ENCODE measurements around the gene BATF. TPM values are rescaled to one million over a fixed set of nuclear protein-coding genes. Genes with fewer than 3 reads are reported as not detected.

Gene BATF
- total and polyA plus RNA-seq, 2 experiments from 2014 or later = 3.1 TPM; not detected in 1

DNA sequence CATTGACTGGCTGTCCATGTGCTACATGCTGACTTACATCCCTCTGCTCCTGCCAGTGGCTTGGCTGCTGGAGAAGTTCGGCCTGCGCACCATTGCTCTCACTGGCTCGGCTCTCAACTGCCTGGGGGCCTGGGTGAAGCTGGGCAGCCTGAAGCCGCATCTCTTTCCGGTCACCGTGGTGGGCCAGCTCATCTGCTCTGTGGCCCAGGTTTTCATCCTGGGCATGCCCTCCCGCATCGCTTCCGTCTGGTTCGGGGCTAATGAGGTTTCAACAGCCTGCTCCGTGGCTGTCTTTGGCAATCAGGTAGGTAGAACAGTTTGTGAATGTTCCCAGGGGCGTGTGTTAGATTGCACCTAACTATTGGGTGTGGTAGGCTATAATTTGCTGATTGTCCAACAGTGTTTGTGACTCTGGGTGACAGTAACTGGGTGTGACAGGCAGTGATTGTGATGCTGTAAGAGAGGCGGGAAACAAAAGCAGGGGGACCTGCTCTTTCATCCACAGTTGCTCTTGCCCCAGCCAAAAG is 57.1 kb downstream of the BATF start:
- WGBS (ENCODE audit: low lambda C conversion rate, missing lambda C conversion rate) = 93% methylated on average over 13 of the region's 13 CpGs
- no peak for TF ChIP-seq EZH2 (IDR thresholded peaks at IDR 0.05; ENCODE audit: borderline replicate concordance)
- no peak for TF ChIP-seq CTCF (IDR thresholded peaks at IDR 0.05; ENCODE audit: poor library complexity)
- TF ChIP-seq EZH2phosphoT487 (IDR thresholded peaks at IDR 0.05; ENCODE audit: low read depth, severe bottlenecking, unreplicated experiment) = no peak
- Histone ChIP-seq H3K79me2 (peaks cover 36% of the 10 kb centered on the region), H3K36me3 (replicated peaks; ENCODE audit: insufficient read depth, low read depth) (no peaks in the 10 kb centered on the region), H4K20me1 (ENCODE audit: insufficient read depth, poor library complexity, severe bottlenecking) (no peaks in the 10 kb centered on the region), H3K4me3 (peak overlapping the region; percentile 81), H3K9me3 (ENCODE audit: low read depth) (no peaks in the 10 kb centered on the region), H3K9me2 (replicated peaks; ENCODE audit: insufficient read depth) (no peaks in the 10 kb centered on the region), H2AFZ (no peak overlapping the region), H3K4me2 (peak overlapping the region; percentile 98), H3K4me1 (ENCODE audit: insufficient read depth) (peaks cover 8% of the 10 kb centered on the region), H3K27ac (peak overlapping the region; percentile 71), H3K27me3 (no peaks in the 10 kb centered on the region)
- DNase-seq (ENCODE audit: low spot score) = no peak

DNA sequence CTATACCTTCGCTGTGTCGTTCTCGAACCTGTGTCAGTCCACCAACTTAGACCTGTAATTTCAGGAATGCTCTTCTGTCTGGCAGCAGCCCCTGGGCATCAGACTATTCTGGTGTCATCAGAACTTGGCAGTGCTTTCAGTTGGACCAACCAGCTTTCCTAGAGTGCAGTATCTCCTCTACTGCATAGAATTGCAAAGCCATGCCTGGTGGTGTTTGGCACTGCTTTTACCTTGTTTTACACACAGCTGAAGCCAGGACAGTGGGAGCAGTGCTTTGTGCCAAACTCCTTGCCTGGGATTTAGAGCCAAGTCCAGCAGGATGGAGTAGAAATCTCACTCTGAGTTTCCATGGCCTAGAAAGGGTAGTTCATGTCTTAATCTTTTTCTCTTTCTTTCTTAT is 57.6 kb downstream of the BATF start:
- H3K4me2 ChIP-seq = peak overlapping the region; percentile 98
- DNase-seq (ENCODE audit: low spot score) = no peak
- H3K79me2 ChIP-seq = peaks cover 40% of the 10 kb centered on the region
- TF ChIP-seq EZH2 (IDR thresholded peaks at IDR 0.05; ENCODE audit: borderline replicate concordance) = no peak
- no peak for TF ChIP-seq EZH2phosphoT487 (IDR thresholded peaks at IDR 0.05; ENCODE audit: low read depth, severe bottlenecking, unreplicated experiment)
- TF ChIP-seq CTCF (IDR thresholded peaks at IDR 0.05; ENCODE audit: poor library complexity) = no peak
- no peaks in the 10 kb centered on the region for H3K9me3 ChIP-seq (ENCODE audit: low read depth)
- H3K36me3 ChIP-seq (replicated peaks; ENCODE audit: insufficient read depth, low read depth) = no peaks in the 10 kb centered on the region
- H3K9me2 ChIP-seq (replicated peaks; ENCODE audit: insufficient read depth) = no peaks in the 10 kb centered on the region
- H2AFZ ChIP-seq = no peak overlapping the region
- WGBS (ENCODE audit: low lambda C conversion rate, missing lambda C conversion rate) = 89% methylated on average over 3 of the region's 3 CpGs
- peaks cover 8% of the 10 kb centered on the region for H3K4me1 ChIP-seq (ENCODE audit: insufficient read depth)
- H3K4me3 ChIP-seq = no peak overlapping the region
- H3K27ac ChIP-seq = no peak overlapping the region
- H3K27me3 ChIP-seq = no peaks in the 10 kb centered on the region
- H4K20me1 ChIP-seq (ENCODE audit: insufficient read depth, poor library complexity, severe bottlenecking) = no peaks in the 10 kb centered on the region

DNA sequence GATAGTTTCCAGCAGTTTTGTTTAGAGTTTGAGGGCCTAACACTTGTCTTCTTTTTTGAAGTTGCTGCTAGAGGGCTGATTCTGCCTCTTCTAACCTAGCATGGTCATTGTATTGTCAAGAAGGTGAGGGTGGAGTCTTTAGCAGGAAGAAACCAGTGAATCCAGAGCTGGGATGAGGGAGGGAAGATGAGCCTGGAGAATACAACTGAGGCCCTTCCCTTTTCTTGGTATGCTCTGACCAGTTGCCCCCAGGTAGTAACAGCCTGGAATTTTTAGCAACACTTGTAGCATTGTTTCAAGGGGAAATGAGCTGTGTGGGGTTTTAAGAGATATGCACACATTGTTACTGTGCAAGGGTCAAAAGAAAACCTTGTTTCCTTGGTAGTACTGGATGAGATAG is 65.1 kb downstream of the BATF start:
- Histone ChIP-seq H3K27me3 (no peaks in the 10 kb centered on the region), H3K9me3 (ENCODE audit: low read depth) (no peaks in the 10 kb centered on the region), H2AFZ (no peak overlapping the region), H3K27ac (no peak overlapping the region), H3K4me2 (no peak overlapping the region), H3K4me3 (no peak overlapping the region), H3K36me3 (replicated peaks; ENCODE audit: insufficient read depth, low read depth) (no peaks in the 10 kb centered on the region), H3K9me2 (replicated peaks; ENCODE audit: insufficient read depth) (no peaks in the 10 kb centered on the region), H4K20me1 (ENCODE audit: insufficient read depth, poor library complexity, severe bottlenecking) (no peaks in the 10 kb centered on the region), H3K4me1 (ENCODE audit: insufficient read depth) (no peaks in the 10 kb centered on the region), H3K79me2 (peaks cover 21% of the 10 kb centered on the region)
- DNase-seq (ENCODE audit: low spot score) = no peak
- no peak for TF ChIP-seq CTCF (IDR thresholded peaks at IDR 0.05; ENCODE audit: poor library complexity)
- no peak for TF ChIP-seq EZH2phosphoT487 (IDR thresholded peaks at IDR 0.05; ENCODE audit: low read depth, severe bottlenecking, unreplicated experiment)
- TF ChIP-seq EZH2 (IDR thresholded peaks at IDR 0.05; ENCODE audit: borderline replicate concordance) = no peak

- Histone ChIP-seq H3K27ac (no peak overlapping the region), H2AFZ (no peak overlapping the region), H3K4me1 (ENCODE audit: insufficient read depth) (no peaks in the 10 kb centered on the region), H3K4me3 (no peak overlapping the region), H3K36me3 (replicated peaks; ENCODE audit: insufficient read depth, low read depth) (no peaks in the 10 kb centered on the region), H3K4me2 (no peak overlapping the region), H4K20me1 (ENCODE audit: insufficient read depth, poor library complexity, severe bottlenecking) (no peaks in the 10 kb centered on the region), H3K9me3 (ENCODE audit: low read depth) (no peaks in the 10 kb centered on the region), H3K79me2 (peaks cover 7% of the 10 kb centered on the region), H3K9me2 (replicated peaks; ENCODE audit: insufficient read depth) (no peaks in the 10 kb centered on the region), H3K27me3 (no peaks in the 10 kb centered on the region)
- WGBS (ENCODE audit: low lambda C conversion rate, missing lambda C conversion rate) = 94% methylated on average over 6 of the region's 6 CpGs
- DNase-seq (ENCODE audit: low spot score) = no peak
- TF ChIP-seq EZH2phosphoT487 (IDR thresholded peaks at IDR 0.05; ENCODE audit: low read depth, severe bottlenecking, unreplicated experiment) (no peak), CTCF (IDR thresholded peaks at IDR 0.05; ENCODE audit: poor library complexity) (no peak), EZH2 (IDR thresholded peaks at IDR 0.05; ENCODE audit: borderline replicate concordance) (no peak)
These were observed 67.7 kb downstream of the BATF start for GRCh38 chr14:75589931-75590330.
